ENCODE measurements around the gene MED12.

Gene MED12

DNA sequence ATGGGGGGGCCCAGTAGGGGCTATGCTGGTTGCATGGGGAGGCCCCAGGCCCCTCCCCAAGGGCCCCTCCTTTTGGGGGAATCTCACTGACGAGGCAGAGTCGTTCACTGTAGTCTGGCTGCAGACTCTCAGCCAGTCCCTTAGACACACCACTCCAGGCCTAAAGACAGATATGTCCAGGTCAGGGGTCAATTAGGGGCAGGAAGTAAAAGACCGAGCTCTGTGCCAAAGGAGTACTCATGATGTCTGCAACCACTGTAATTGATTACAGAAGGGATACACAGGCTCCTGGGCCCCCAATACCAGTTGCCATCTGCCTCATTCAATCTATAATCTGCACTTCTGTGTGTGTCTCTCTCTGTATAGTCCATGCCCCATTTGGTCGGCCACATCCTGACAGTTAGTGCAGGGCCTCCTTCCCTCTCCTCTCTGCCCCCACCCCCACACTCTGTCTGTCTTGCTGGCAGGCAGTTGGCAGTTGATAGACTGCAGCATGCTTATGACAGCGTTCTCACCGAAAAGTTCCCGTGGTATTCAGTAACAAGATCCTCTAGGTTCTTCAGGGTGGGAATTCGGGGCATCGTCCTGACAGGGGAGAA lies 10.5 kb upstream of the MED12 start:
- DNase-seq, result no peak

DNA sequence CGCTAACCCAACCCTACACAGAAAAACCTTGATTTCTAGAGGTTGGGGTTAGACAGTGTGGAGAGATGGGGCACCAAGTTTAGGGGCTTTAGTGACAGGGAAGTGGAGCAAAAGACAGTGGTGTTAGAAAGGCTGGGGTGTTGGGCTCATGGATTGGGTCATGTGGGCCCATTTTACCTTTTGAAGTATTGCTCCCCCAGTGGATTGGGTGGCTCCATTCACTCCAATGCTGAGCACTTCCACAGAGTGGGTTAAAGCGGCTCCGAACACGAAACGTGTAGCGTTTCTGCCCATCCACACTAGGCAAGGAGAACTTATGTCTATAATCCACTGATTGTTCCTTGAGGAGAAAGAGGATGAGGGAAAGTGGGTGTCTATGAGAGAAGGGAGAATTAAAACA lies 9.3 kb upstream of the MED12 start:
- no peak for DNase-seq

DNA sequence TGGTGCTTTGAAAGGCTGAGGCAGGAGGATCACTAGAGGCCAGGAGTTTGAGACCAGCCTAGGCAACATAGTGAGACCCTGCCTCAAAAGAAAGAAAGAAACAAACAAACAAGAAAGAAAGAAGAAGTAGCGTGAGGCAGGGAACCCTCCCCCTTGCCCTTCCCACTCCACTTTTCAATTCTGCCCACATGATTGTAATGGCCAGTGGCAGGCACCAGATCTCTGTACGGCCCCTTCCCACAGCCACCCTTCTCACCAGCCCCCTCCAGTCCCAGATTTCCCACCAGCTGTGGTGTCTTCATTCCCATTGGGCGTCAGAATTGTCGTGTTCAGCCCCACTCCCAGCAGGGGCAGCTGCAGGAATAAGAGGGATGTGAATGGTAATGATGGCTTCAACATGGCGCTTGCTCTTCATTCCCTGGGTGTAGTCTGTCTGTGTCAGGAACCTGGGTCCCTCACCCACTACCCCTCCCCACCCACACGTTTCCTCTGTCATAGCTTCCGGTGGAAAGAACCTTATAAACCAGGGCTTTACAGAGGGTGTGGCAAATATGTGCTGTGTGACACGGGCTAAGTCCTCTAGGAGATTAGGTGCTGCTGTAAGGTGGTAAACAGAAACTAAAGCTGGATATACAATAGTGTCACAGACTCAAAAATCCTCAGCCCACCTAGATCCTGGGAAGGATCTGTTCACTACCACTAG lies 7.1 kb upstream of the MED12 start, which contains the start of gene IL2RG:
Gene IL2RG (minus strand): TSS at position 437 of the 703 bp plus-strand sequence. CDS start 38 bp downstream, at position 399.
- DNase-seq, result no peak

DNA sequence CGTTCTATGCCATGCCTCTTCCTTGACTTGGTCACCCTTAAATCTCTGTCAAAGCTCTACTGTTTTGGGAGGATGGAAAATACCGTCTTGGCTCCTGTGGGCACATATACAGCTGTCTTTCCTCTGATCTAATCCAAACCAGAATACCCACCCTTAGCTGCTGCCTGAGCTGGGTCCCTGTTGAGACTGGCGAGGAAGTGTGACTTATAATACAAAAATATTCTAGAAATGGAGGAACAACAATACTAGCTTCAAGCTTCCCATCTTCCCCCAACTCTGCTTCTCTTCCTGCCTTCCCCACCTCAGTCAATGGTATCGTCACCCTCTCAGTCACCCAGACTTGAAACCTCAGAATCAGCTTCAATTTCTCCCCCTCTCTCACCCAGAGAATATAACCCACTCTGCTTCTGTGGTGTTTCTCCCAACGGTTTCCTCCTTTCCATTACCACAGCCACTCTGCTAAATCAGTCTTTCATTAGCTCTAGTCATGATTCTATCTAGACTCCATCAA lies 6.4 kb upstream of the MED12 start:
- DNase-seq, result no peak

DNA sequence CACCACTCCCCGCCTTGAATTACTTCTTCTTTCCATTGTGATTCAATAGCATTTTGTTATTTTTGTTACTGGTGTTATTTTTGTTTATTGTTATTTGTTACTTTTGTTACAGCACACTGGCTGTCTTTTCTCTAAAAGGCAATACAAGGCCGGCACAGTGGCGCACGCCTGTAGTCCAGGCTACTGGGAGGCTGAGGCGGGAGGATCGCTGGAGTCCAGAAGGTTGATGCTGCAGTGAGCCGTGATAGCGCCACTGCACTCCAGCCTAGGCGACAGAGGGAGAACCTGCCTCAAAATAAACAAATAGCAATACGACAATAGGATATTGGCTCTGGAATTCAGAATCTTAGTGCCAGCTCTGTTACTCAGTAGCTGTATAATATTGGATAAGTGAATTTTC lies 1.0 kb upstream of the MED12 start:
- no peak for DNase-seq

DNA sequence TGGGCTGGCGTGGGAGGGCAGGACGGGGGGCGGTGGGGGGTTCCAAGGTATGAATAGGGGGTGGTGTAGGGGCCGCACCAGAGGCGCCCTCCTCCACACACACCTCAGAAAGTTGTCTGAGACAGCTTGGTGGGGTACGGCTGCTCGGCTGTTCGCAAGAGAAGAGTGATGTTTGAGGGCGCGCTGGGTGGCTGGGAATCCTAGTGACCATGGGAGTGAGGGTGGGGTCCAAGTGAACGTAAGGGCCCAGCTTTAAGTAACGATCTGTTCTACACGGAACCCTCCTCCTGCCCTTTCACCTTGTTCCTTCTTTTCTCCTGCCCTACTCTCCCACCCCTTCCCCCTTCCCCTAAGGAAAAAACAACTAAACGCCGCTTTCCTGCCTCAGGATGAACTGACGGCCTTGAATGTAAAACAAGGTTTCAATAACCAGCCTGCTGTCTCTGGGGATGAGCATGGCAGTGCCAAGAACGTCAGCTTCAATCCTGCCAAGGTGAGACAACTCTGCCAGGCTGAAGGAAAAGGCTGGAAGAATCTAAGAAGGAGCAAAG lies 664 bp downstream of the MED12 start:
- no peak for DNase-seq

DNA sequence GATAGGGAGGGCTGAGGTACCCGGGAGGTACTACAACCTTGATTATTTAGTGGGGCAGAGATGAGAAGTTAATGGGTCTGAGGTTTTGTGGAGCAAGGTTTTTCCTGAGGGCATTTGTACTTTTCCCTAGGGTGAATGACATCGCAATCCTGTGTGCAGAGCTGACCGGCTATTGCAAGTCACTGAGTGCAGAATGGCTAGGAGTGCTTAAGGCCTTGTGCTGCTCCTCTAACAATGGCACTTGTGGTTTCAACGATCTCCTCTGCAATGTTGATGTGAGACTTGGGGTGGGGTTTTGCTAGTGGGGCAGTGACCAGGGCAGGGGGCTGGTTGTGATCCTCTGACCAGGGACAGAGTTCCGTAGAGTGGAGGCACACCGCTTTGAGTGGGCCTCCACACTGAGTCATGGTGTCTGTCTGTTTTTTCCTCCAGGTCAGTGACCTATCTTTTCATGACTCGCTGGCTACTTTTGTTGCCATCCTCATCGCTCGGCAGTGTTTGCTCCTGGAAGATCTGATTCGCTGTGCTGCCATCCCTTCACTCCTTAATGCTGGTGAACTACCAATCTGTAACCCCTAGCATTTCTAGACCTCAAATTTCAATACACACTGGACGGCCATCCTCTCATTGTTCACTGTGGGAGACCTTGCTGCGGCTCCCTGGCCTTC lies 9.9 kb downstream of the MED12 start:
- peak; percentile 3 for DNase-seq

DNA sequence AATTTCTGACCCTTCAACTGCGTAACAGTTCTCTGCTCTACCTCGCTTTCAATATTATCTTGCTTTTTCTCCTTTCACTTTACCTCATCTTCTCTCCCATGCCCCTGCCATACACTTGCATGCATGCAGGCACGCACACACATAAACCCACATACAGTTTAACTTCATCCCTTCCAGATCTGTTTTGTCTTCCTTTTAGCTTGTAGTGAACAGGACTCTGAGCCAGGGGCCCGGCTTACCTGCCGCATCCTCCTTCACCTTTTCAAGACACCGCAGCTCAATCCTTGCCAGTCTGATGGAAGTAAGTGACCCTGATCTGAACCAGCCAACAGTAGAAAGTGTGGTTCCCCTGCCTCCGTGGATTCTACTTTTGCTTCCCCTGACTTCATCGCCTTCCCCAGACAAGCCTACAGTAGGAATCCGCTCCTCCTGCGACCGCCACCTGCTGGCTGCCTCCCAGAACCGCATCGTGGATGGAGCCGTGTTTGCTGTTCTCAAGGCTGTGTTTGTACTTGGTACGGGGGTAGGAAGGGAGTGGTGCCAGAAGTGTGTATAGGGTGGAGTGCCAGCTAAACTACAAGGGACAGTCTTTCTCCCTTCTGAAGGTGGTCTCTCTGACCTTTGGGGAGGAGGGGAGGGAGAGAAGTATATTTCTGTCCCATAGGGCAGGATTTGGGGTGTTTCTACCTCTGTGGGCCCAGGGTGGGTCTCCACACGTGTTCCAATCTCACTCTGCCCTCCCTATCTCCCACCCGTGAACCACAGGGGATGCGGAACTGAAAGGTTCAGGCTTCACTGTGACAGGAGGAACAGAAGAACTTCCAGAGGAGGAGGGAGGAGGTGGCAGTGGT lies 10.7 kb downstream of the MED12 start:
- peak; percentile 7 for DNase-seq

DNA sequence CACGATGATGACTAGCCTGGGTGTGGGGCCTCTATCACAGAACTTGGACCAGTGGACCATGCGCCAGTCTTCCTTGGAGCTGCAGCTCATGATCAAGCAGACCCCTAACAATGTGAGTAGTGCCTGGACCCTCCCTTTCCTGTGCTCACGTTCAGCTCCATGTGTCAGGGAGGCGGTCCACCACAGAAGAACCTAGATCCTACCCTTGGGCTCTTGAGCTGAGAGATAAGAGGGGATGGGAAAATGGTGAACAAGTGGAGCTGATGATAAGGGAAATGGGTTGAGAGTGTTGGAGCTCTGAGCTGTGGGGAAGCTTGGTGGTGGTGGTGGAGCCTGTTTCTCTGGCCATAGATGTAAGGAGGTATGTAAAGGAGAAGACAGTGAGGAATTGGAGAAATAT lies 13.1 kb downstream of the MED12 start:
- DNase-seq, result no peak

DNA sequence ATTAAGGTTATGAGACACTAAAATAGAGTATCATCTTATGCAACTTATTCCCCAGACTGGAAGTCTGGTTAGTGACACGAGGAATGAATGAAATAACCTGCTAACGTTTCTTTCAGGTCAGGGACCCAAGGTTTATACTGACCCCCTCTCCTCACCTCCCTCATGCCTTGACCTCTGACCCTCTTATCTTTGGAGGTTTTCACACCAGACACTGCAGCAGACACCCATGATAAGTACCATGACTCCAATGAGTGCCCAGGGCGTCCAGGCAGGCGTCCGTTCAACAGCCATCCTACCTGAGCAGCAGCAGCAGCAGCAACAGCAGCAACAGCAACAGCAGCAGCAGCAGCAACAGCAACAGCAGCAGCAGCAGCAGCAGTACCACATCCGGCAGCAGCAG lies 22.0 kb downstream of the MED12 start:
- no peak for DNase-seq

DNA sequence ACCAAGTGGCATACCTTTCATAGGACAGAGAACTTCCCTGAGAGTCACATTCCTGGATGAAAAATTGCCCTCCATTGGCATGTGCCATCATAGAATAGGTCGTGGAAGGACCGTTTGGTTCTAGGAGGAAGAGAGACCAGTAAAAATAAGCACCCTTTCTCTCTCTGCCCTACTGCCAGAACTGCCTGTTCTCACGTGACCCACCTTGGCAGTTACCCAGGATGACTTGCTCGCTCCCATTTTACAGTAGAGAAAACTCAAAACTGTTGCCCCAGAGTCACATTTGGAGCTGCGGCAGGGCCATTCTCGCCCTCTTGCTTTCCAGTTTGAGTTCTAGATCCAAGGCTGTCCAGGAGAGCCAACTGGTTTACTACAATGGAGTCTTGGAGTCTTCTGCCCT lies 25.1 kb downstream of the MED12 start:
- DNase-seq, result no peak

DNA sequence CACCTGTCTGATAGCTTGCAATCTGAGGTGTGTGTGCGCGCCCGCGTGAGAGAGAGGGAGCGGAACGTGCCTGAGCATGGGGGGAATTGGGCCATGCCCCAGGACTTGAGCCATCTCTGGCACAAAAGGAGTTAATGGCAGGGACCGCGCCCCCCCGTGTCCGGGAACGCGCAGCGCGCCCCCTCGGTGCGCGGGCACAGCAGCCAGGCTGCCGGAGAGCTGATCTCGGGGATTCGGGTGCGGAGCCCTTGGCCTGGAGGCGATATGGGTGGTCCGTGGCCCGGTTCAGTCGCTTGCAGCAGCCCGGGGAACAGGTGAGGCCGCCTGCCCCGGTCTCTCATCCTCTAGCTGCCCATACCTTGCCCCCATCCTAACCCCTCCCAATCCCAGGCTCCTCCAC lies 26.3 kb downstream of the MED12 start, which contains the start of gene NLGN3:
Gene NLGN3 (plus strand): TSS at position 191 of the 400 bp plus-strand sequence. CDS start 2,909 bp downstream, outside the sequence.
- DNase-seq, result no peak

DNA sequence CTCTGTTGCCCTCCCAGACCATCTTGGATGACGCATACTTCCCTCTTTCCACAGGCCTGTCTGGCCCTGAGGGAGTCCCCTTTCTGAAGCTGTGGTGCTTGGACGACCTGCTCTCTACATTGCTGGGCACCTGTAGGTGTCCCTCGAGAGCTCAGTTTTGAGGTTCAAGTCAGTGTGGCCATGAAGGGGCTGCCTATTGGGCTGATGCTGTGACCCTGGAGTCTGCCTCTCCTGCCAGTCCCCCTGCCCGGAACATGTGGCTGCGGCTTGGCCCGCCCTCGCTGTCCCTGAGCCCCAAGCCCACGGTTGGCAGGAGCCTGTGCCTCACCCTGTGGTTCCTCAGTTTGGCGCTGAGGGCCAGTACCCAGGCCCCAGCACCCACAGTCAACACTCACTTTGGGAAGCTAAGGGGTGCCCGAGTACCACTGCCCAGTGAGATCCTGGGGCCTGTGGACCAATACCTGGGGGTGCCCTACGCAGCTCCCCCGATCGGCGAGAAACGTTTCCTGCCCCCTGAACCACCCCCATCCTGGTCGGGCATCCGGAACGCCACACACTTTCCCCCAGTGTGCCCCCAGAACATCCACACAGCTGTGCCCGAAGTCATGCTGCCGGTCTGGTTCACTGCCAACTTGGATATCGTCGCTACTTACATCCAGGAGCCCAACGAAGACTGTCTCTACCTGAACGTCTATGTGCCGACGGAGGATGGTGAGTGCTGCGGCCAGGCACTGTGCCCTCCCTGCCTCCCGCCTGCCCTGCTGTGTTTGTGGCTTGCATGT lies 29.3 kb downstream of the MED12 start:
- no peak for DNase-seq

DNA sequence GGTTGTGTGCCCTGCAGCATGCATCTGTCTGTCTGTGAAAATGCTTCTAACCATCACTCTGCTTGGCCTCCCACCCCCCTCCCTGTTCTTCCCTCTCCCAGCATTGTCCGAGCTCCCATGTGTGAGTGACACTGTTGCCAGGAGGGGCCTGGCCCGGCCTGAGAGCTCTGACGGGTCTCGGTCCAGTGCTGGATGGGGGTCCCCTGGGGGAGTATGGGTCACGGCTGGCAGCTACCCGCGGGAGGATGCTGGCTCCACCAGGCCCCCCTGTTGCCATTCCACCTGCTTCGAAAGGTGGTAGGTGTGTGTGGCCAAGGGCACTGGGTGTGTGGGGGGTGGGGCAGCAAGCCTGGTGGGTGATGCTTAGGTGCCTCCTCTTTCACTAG lies 29.9 kb downstream of the MED12 start:
- no peak for DNase-seq

DNA sequence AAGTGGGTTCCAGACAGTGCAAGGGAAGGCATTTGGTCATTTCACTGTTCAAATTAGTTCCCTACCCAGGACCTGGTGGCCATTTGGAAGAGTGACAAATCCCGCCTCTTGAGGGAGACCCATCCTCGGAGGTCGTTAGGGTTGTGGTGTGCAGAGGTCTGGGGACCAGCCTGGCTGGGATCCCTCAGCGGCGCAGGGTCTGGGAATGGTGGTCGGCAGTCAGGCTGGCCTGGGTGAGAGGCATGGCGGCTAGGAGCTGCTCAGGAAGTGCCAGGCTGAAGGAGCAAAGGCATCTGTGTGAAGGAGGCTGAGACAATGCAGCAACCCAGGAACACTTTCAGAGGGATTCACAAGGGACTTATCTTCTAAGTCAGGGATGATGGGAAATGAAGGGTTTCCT lies 33.0 kb downstream of the MED12 start:
- no peak for DNase-seq

DNA sequence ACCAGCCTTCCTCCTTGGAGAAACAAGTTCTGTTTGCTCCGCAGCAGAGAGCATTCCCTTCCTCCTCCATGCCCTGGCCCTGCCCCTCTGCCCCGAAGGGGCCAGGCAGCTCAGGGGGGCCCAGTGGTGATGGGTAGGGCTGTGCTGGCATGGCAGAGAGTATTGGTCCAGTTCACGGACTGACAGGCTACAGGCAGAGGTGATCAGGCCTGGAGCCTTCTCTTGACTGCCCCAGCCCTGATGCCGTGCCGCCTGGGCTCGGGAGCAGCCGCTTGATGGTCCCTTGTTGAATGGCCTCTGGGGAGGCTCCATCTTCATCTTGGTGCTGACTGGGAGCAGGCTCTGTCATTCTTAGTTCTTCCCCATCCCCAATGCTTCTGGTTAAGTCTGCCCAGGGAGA lies 35.8 kb downstream of the MED12 start:
- no peak for DNase-seq

DNA sequence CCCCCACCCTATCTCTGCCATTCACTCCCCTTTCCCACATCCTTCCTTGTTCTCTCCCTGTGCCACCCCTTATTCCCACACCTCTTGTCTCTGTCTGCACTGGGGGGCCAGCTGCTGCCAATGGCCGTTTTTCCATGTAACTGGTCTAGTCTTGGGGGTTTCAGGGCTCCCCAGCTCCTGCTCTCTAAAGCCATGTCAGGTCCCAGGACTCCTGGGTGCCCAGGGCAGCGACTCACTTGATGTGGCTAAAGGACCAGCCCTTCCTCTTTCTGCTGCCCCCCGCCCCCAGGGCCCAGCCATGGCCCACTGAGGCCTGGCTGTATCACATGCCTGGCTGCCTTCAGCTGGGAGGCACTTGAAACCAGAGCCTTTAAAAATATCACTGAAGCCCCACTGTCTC lies 36.2 kb downstream of the MED12 start:
- DNase-seq, result no peak

DNA sequence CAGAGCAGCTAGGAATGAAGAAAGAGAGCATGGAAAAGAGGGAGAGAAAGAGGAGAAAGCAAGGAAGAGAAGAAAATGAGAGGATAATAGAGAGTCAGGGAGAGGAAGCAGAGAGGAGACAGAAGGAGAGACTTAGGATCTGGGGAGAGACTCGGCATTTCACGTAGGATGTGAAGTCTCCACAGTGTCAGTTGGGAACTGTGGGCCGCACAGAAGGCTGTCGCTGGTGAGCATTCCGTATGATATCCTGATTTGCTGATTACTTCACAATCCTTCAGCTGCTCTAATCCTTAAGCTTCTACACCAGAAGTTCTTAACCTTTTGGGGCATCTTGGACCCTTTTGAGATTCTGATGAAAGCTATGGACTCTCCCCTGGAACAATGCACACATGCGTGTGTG lies 40.2 kb downstream of the MED12 start:
- DNase-seq, result no peak

DNA sequence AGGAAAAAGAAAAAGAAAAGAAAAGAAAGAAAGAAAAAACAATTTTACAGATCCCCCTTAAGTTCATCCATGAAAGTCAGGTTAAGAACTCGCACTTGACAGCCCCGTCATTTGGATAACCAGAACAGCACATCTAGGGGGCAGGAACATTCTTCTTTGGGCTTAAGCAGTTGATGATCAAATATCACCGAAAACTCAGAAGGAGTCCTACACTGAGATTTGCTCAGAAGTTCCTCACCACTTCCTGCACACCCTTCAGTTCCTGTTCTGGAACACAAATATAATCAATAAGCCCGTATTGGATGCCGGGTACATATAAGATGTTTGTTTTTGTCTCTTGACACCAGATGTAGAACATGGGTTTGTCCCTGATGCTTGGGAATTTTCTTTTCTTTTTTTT lies 40.9 kb downstream of the MED12 start:
- DNase-seq, result no peak

DNA sequence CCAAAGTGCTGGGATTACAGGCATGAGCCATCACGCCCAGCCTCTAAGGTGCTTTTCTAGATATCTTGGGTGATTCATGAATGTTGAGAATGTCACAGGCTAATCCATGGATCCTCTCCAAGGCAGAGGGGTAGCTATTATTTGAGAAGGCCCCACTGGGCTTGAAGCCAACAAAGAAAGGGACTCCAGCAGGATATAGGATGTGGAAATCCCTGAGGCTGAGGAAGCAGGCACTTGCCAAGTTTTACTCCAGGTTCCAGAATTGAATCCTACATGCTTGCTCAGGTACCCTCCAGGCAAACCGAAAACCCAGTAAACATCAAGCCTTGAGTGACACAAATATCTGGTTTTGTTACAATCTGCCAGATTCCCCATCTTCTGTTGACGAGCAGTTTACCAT lies 42.1 kb downstream of the MED12 start:
- no peak for DNase-seq

DNA sequence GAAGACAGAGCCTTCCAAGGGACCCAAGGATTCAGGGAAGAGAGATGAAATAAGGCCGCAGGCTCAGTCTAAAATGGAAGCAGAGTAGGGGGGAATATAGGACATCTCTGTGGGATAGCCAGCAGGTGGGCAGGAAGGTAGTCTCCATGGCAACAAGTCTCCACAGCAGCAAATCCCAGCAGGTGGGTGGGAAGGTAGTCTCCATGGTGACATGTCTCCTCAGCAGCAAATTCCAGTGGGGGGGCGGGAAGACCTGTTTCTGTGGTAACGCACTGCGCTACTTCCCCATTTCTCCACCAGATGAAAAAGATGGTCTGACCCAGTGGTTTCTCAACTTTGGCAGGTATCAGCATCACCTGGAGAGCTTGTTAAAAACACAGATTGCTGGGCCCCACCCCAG lies 44.6 kb downstream of the MED12 start:
- DNase-seq, result no peak

DNA sequence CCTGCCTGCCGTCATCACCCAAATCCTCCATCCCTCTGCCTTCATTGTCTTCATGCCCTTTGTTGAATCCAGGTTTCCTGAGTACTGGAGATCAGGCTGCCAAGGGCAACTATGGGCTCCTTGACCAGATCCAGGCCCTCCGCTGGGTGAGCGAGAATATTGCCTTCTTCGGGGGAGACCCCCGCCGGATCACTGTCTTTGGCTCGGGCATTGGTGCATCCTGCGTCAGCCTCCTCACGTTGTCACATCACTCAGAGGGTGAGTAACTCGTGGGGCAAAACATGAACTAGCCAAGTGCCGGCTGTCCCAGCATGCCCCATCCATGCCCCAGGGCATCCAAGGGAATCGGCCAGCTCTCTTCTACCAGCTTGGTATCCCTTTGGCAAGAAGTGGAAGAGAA lies 45.7 kb downstream of the MED12 start:
- no peak for DNase-seq

Data from HCEC 1CT (cell line).